Transverse colon (tissue), 3 donors: Measurements from ENCODE around the gene LIG1.

ENCODE experiments used
- CTCF ChIP-seq, 5 experiments: fragments of 200-600 bp in 3 of 5; fragments of 450-650 bp in 2 of 5; sonication (generic) in 3 of 5; IDR thresholded peaks; 1 replicate in 2 of 5; 2 replicates in 3 of 5; pipeline ENCODE4 v1.5.1; 2016 to 2017; ENCODE audit warnings: antibody characterized with exemption in 5 of 5, inconsistent platforms in 3 of 5, mild to moderate bottlenecking in 2 of 5, moderate library complexity in 1 of 5
- EP300 ChIP-seq: sonication (generic); formaldehyde crosslinking; IDR thresholded peaks from one replicate; pipeline ENCODE4 v1.6.1; 2017; ENCODE audit warnings: antibody characterized with exemption, low read depth

- TF ChIP-seq CTCF (IDR thresholded peaks at IDR 0.05) (no peak), EP300 (no peak)
Observed at GRCh38 chr19:48094129-48094854, 75.9 kb downstream of the LIG1 start.
